Keratinocyte (primary cell): ENCODE results near the gene ENO3. TPM values are rescaled to one million over a fixed set of nuclear protein-coding genes. Genes with fewer than 3 reads are reported as not detected.

ENCODE experiments used
- DNase-seq: peaks from one replicate; pipeline ENCODE4 v3.0.0-alpha.2; 2011; ENCODE audit warnings: low read depth, missing footprints, low spot score
- FAIRE-seq: peaks from 2 replicates; lab custom pipeline; 2011; peaks lifted over from hg19 to GRCh38; lab: Jason Lieb, UNC
- H2AFZ ChIP-seq: 2 replicates; pipeline ENCODE4 v1.6.0; 2012; ENCODE audit warnings: low read length, control low read depth, inconsistent platforms; ENCODE audit not compliant: control insufficient read depth
- H3K27ac ChIP-seq: 2 replicates; pipeline ENCODE4 v1.5.1; 2011; ENCODE audit warnings: low read length; ENCODE audit not compliant: control insufficient read depth, insufficient read depth
- H3K27me3 ChIP-seq: 3 replicates; pipeline ENCODE4 v1.6.0; 2011; ENCODE audit warnings: low read length; ENCODE audit not compliant: control insufficient read depth, insufficient read depth; ENCODE audit errors: extremely low read depth
- H3K36me3 ChIP-seq, 2 experiments: 2 replicates in 1 of 2; 3 replicates in 1 of 2; pipeline ENCODE4 v1.5.1; 2011; ENCODE audit warnings: low read length in 2 of 2, mild to moderate bottlenecking in 1 of 2; ENCODE audit not compliant: control insufficient read depth in 2 of 2, insufficient read depth in 2 of 2; ENCODE audit errors: extremely low read depth in 1 of 2
- H3K4me1 ChIP-seq: 3 replicates; pipeline ENCODE4 v1.5.1; 2011; ENCODE audit warnings: low read length; ENCODE audit not compliant: control insufficient read depth, insufficient read depth; ENCODE audit errors: extremely low read depth
- H3K4me2 ChIP-seq: 3 replicates; pipeline ENCODE4 v1.6.0; 2011; ENCODE audit warnings: low read depth, low read length; ENCODE audit not compliant: control insufficient read depth, insufficient read depth; ENCODE audit errors: extremely low read depth
- H3K4me3 ChIP-seq, 3 experiments: fragments of 200-600 bp in 1 of 3; sonication (generic) in 1 of 3; 2 replicates in 2 of 3; 3 replicates in 1 of 3; pipeline ENCODE4 v1.5.1; 2011 to 2016; ENCODE audit warnings: low read length in 3 of 3, mild to moderate bottlenecking in 3 of 3, control low read depth in 2 of 3, inconsistent platforms in 1 of 3, low read depth in 1 of 3, mixed read lengths in 1 of 3, mixed run types in 1 of 3, moderate library complexity in 1 of 3; ENCODE audit not compliant: control insufficient read depth in 2 of 3, insufficient read depth in 2 of 3; ENCODE audit errors: extremely low read depth in 1 of 3
- H3K79me2 ChIP-seq: 2 replicates; pipeline ENCODE4 v1.6.0; 2012; ENCODE audit warnings: low read length; ENCODE audit not compliant: control insufficient read depth, insufficient read depth
- H3K9ac ChIP-seq: 3 replicates; pipeline ENCODE4 v1.6.0; 2011; ENCODE audit warnings: low read length; ENCODE audit not compliant: control insufficient read depth, insufficient read depth; ENCODE audit errors: extremely low read depth
- H3K9me1 ChIP-seq: 3 replicates; pipeline ENCODE4 v1.6.0; 2011; ENCODE audit warnings: low read length; ENCODE audit not compliant: control insufficient read depth, insufficient read depth; ENCODE audit errors: extremely low read depth
- H3K9me3 ChIP-seq: 2 replicates; pipeline ENCODE4 v1.5.1; 2012; ENCODE audit warnings: low read depth, low read length; ENCODE audit not compliant: control insufficient read depth
- H4K20me1 ChIP-seq: 3 replicates; pipeline ENCODE4 v1.6.0; 2011; ENCODE audit warnings: low read length; ENCODE audit not compliant: control insufficient read depth, insufficient read depth; ENCODE audit errors: extremely low read depth
- CTCF ChIP-seq, 3 experiments: IDR thresholded peaks in 1 of 3; conservative IDR thresholded peaks in 1 of 3; optimal IDR thresholded peaks in 1 of 3; 2 replicates in 2 of 3; 3 replicates in 1 of 3; pipeline versions ENCODE3 to v1.5.1; 2011; ENCODE audit warnings: low read length in 3 of 3, mild to moderate bottlenecking in 3 of 3, moderate library complexity in 2 of 3, control low read depth in 1 of 3, inconsistent platforms in 1 of 3; ENCODE audit not compliant: insufficient read depth in 2 of 3; ENCODE audit errors: extremely low read depth in 1 of 3
- EZH2 ChIP-seq: IDR thresholded peaks from one replicate; pipeline ENCODE4 v1.6.1; 2012; ENCODE audit warnings: inconsistent platforms, mild to moderate bottlenecking, low read length, moderate library complexity
- dilution Hi-C: fragments of 300-500 bp; cut with MboI; formaldehyde crosslinking; loops from one replicate; pipeline ENCODE4 v1.7.0; 2020; ENCODE audit warnings: low sequenced_read_pairs; ENCODE audit not compliant: extremely low pct_ligation_motif_present
- polyA plus RNA-seq, 5 experiments: library from polyadenylated mRNA; depleted of rRNA in 3 of 5; stranded (reverse) in 3 of 5; stranded (forward) in 1 of 5; unstranded in 1 of 5; fragments of >200 nt; gene quantifications; 1 replicate in 1 of 5; 2 replicates in 3 of 5; 3 replicates in 1 of 5; pipeline versions ENCODE4 v1.2.1 to v1.2.3, GENCODE V29; 2011 to 2012; ENCODE audit warnings: missing spikeins in 2 of 5, low read depth in 1 of 5, low replicate concordance in 1 of 5

The ENO3 gene
- polyA plus RNA-seq, 1 donor (not counting 4 experiments of a cell fraction or from before 2014, with no cell fraction given), result 2.4 TPM

GRCh38 chr17:4928881-4929280 lies 22.0 kb upstream of the ENO3 start:
- no peak for TF ChIP-seq EZH2
- TF ChIP-seq CTCF (optimal IDR thresholded peaks at IDR 0.05 in 1 of 3, IDR thresholded peaks at IDR 0.05 in 1 of 3, conservative IDR thresholded peaks at IDR 0.05 in 1 of 3; ENCODE audit: extremely low read depth in 1 of 3, insufficient read depth in 2 of 3, low read length in 3 of 3), result no peak
- Histone ChIP-seq H3K27me3 (no peaks in the 10 kb centered on the region), H3K4me3 (no peak overlapping the region), H3K4me1 (no peaks in the 10 kb centered on the region), H3K27ac (no peak overlapping the region), H3K9me1 (no peaks in the 10 kb centered on the region), H4K20me1 (no peaks in the 10 kb centered on the region), H3K36me3 (peaks cover 0 to 7% of the 10 kb centered on the region in 2 experiments), H2AFZ (no peak overlapping the region), H3K79me2 (no peaks in the 10 kb centered on the region), H3K9ac (no peak overlapping the region), H3K4me2 (no peak overlapping the region), H3K9me3 (no peaks in the 10 kb centered on the region)
- FAIRE-seq (no peak), DNase-seq (no peak)
- dilution Hi-C loops, result no loop called here

- DNase-seq, result no peak
- H4K20me1 ChIP-seq, result no peaks in the 10 kb centered on the region
- dilution Hi-C loops, result no loop called here
Observed at GRCh38 chr17:4931963-4932362, 19.0 kb upstream of the ENO3 start, which contains the start of gene GP1BA. TSS of gene GP1BA (plus strand) at chr17:4932277. CDS start at chr17:4932605, 328 bp downstream.

More at GRCh38 chr17:4931963-4932362, 19.0 kb upstream of the ENO3 start, which contains the start of gene GP1BA:
- no peak within 1 kb of the TSS for H3K4me3 ChIP-seq
- H3K9me1 ChIP-seq, result no peaks in the 10 kb centered on the region
- H2AFZ ChIP-seq, result no peak within 1 kb of the TSS
- no peak for FAIRE-seq
- no peaks in the 10 kb centered on the region for H3K79me2 ChIP-seq
- H3K4me1 ChIP-seq, result peaks cover 7% of the 10 kb centered on the region
- H3K4me2 ChIP-seq, result no peak within 1 kb of the TSS
- no peak within 1 kb of the TSS for H3K9ac ChIP-seq
- H3K9me3 ChIP-seq, result no peaks in the 10 kb centered on the region
- no peak within 1 kb of the TSS for H3K27ac ChIP-seq
- H3K27me3 ChIP-seq, result no peaks in the 10 kb centered on the region
- peaks cover 0 to 8% of the 10 kb centered on the region in 2 experiments for H3K36me3 ChIP-seq
- TF ChIP-seq EZH2 (no peak), CTCF (optimal IDR thresholded peaks at IDR 0.05 in 1 of 3, IDR thresholded peaks at IDR 0.05 in 1 of 3, conservative IDR thresholded peaks at IDR 0.05 in 1 of 3; ENCODE audit: extremely low read depth in 1 of 3, insufficient read depth in 2 of 3, low read length in 3 of 3) (no peak)
